C4-2B (cell line): ENCODE data around the gene RCOR1.

ENCODE experiments used
- CTCF ChIP-seq: fragments of 450-650 bp; conservative IDR thresholded peaks from 2 replicates; pipeline ENCODE4 v1.5.1; 2017; ENCODE audit warnings: mild to moderate bottlenecking
- ZFX ChIP-seq: fragments of 450-650 bp; IDR thresholded peaks from 2 replicates; pipeline ENCODE4 v1.6.1; 2017

GRCh38 chr14:102683399-102684297 is 91.2 kb downstream of the RCOR1 start:
- no peak for TF ChIP-seq CTCF
- TF ChIP-seq ZFX: no peak
